GM20000 (cell line): ENCODE data around the gene SMIM33.
"Not testable (repeated sequence)": the region's sequence is repeated elsewhere in the genome, so short reads cannot be mapped to it uniquely, and the experiment has no call there.

Experiments
- DNase-seq: peaks from one replicate; pipeline ENCODE4 v3.0.0; 2012; ENCODE audit warnings: low spot score
- TF ChIP-seq, protein P1 (sequence below): IDR thresholded peaks from 2 replicates; pipeline ENCODE4 v1.5.1; 2012; ENCODE audit warnings: mild to moderate bottlenecking, control low read depth; ENCODE audit errors: extremely low read depth, missing control alignments

The SMIM33 gene

DNA sequence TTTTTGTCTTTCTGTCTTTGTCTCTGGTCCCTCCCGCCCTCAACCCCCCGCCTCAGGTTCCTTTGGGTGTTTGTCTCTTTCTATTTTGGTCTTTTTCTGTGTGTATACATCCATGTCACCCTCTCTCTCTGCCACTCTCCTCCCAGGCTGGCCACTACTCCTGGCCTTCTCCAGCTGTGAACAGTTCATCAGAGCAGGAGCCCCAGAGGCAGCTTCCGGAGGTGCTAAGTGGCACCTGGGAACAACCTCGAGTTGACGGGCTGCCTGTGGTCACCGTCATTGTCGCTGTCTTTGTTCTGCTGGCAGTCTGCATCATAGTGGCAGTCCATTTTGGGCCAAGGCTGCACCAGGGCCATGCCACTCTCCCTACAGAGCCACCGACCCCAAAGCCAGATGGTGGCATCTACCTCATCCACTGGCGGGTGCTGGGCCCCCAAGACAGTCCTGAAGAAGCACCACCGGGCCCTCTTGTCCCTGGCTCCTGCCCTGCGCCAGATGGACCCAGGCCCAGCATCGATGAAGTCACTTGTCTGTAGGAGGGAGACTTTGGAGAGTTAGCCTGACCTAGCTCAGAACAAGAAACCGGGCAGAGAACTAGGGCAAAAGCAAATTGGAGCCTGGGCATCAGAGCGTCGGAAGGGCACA lies 1.7 kb downstream of the SMIM33 start:
- DNase-seq: no peak
- TF ChIP-seq, protein P1, sequence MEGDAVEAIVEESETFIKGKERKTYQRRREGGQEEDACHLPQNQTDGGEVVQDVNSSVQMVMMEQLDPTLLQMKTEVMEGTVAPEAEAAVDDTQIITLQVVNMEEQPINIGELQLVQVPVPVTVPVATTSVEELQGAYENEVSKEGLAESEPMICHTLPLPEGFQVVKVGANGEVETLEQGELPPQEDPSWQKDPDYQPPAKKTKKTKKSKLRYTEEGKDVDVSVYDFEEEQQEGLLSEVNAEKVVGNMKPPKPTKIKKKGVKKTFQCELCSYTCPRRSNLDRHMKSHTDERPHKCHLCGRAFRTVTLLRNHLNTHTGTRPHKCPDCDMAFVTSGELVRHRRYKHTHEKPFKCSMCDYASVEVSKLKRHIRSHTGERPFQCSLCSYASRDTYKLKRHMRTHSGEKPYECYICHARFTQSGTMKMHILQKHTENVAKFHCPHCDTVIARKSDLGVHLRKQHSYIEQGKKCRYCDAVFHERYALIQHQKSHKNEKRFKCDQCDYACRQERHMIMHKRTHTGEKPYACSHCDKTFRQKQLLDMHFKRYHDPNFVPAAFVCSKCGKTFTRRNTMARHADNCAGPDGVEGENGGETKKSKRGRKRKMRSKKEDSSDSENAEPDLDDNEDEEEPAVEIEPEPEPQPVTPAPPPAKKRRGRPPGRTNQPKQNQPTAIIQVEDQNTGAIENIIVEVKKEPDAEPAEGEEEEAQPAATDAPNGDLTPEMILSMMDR: no peak

DNA sequence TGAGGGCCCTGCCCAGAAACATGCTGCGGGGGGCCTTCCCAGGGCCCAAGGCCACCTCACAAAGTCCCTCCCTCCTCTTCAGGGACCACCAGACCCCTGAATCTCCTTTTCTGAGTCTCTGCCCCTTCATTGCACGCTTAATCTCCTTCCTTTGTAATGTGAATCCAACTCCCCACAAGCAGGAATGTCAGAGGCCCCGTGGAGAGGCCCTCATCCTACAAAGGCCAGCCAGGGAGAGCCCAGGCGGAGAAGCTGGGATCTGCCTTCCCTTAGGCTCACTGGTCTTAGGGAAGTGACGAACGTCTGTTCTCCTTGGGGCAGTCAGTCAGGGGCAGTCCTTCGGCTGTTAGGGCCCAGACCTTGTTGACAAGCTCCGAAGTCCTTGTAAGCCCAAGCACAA lies 2.3 kb downstream of the SMIM33 start:
- no peak for DNase-seq
- TF ChIP-seq, protein P1: no peak

DNA sequence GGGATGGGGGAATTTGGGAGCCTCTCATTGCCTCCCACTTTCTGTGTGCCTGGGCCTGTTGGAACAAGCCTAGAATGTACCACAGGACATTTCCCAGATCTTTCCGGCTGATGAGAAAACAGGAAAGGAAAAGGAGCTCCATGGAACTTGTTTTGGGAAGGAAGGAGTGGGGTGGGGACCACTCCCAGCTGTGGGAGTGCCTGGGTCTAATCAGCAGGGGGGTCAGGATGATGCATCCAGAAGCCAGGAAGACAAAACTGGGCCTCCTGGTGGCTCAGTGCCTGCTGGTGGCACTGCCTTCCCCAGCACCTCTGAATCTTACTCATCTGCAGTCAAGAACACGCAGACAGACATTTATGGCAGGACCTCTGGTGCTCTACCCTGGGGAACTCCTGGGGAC lies 2.8 kb downstream of the SMIM33 start:
- no peak for DNase-seq
- TF ChIP-seq, protein P1: no peak

DNA sequence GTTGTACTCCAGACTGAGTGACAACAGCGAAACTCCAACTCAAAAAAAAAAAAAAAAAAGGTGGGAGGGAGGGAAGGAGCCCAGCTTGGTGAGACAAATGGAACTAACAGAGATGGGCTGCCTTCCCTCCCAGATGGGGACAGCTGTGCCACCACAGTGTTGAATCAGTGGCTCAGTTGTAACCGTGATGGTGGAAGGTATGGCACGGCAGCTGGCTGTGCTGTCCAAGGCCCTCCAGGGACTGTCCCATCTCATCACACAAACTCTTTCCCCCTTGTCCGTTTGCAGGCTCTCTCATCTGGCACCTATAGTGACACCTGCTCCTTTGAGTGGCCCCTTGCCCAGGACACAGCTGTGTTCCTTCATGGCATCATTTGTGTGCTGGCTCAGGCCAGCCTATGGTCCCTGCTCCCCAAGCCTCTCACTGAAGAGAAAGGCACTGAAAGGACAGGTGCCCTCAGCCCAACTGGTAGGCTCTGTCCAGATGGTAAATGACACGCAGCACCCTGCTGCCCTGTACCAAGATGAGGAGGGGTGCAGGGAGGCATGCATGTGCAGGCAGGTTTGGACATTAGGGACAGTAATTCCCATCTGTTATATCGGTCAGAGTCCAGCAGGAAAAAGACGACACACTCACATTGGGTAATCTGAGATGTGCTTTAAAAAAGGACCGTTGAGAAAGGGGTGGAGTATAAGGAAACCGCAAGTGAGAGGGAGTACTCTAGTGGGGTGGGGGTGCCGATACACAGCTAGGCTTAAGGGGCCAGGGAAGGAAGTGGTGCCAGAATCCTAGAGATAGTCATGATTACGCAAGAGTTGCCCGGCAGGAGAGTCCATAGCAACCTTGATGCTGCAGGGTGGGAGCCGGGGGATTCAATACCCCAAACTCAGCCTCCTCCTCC lies 4.3 kb downstream of the SMIM33 start:
- no peak for DNase-seq

DNA sequence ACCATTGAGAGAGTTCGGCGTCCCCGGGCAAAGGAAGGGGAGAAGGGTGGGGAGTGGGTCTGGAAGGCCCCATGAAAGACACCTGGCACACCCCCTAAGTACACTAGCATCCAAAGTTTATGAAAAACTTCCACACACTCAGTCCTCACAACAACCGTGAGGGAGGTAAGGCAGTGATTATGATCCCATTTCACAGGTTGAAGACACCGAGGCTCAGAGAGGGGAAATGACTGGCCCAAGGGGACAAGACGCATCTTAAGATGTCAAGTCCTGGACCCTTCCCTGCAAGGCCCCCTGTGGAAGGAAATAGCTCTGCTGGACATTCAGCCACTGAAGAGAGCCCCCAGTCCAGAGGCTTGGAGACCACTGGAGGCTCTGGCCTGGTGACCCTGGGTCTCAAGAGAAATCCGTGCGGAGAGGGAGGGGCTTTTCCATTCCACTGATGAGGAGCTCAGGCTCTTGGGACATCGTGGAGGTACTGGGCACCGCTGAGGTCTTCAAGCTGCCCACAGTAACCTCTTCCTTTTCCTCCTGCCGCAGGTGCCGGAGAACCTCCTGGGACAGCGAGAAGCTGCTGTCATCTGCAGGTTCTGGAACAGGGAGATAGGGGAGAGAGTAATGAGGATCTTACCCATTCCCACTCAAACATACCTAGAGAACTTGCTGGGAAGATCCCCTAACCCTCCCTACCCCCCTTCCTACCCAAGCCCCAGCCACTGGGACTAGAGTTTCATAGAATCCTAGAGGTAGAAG lies 5.2 kb downstream of the SMIM33 start:
- DNase-seq: no peak
- TF ChIP-seq, protein P1: no peak

More for the DNA sequence above, 4.3 kb downstream of the SMIM33 start:
- TF ChIP-seq, protein P1: no peak

DNA sequence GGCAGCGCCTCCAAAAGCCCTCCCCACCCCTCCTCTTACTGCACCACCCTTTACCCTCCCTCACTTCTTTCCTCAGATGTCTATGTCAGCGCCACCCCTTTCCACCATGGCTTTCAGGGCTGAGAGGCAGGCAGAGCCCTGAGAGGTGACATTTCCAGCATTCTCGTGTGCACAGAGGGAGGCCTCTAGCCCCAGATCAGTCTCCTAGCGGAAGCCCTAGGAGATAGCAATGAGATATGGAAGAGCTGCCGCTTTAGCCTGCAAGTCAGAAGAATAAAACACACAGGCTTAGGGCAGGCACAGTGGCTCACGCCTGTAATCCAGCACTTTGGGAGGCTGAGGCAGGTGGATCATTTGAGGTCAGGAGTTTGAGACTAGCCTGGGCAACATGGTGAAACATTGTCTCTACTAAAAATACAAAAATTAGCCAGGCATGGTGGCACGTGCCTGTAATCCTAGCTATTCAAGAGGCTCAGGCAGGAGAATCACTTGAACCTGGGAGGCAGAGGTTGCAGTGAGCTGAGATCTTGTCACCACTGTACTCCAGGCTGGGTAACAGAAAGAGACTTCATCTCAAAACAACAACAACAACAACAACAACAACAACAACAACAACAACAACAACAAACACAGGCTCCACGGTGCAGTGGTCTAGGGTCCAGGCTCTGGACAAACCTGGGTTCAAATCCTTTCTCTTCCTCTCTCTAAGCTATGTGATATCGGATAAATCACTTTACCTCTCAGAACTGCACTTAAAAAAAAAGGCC lies 8.0 kb downstream of the SMIM33 start:
- DNase-seq: not testable (repeated sequence)

DNA sequence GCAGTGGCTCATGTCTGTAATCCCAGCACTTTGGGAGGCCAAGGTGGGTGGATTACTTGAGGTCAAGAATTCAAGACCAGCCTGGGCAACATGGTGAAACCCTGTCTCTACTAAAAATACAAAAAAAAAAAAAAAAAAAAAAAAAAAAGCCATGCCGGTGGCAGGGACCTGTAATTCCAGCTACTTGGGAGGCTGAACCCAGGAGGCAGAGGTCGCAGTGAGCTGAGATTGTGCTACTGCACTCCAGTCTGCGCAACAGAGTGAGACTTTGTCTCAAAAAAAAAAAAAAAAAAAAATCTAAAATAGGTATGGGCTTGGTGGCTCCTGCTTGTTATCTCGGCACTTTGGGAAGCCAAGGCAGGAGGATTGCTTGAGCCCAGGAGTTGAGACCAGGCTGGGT lies 8.9 kb downstream of the SMIM33 start:
- DNase-seq: not testable (repeated sequence)
